Measurements from ENCODE around the gene MFSD12.

DNA sequence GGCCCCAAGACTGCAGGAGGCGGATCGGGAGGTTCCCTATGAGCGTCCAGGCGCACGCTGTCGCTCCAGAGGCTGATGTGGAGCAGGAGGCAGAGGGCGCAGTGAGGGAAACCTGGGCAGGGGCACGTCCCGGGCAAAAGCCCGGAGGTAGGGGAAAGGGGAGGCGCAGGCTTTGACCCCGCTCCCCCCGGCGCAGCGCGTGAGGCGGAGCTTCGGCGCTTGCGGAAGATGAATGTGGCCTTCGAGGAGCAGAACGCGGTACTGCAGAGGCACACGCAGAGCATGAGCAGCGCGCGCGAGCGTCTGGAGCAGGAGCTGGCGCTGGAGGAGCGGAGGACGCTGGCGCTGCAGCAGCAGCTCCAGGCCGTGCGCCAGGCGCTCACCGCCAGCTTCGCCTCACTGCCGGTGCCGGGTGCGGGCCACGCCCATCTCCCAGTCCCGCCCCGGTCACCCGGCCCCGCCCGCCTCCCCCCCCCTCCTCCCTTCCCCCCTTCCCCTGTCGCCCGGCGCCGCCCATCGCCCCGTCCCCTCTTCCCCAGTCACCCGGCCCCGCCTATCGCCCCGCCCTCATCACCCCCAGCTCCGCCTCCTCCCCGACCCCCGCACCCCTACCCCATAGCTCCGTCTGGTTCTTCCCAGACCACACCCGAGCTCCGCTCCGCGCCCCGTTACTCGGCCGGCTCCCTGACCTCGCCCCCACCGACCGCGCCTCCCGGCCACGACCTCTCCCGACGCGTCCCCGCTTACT, 19.5 kb upstream of the MFSD12 start:
- TF ChIP-seq CTCF (IDR thresholded peaks at IDR 0.05; ENCODE audit: insufficient read depth, low read depth, low read length) (no peak), EZH2 (IDR thresholded peaks at IDR 0.05; ENCODE audit: insufficient read depth, low read length) (no peak)

Measured in astrocyte (in vitro differentiated cells and primary cell).